Mesodermal cell (in vitro differentiated cells): ENCODE results near the gene ANXA3.
A peak's percentile ranks its signal among the peaks of the same experiment; 100 is the strongest.
"Not testable (repeated sequence)": the region's sequence is repeated elsewhere in the genome, so short reads cannot be mapped to it uniquely, and the experiment has no call there.

ENCODE experiments used
- H3K27ac ChIP-seq: 2 replicates; pipeline ENCODE4 v1.7.0; 2013; ENCODE audit warnings: mild to moderate bottlenecking, low read depth, low read length, moderate library complexity; ENCODE audit not compliant: severe bottlenecking
- H3K36me3 ChIP-seq: 2 replicates; pipeline ENCODE4 v1.7.1; 2013; ENCODE audit warnings: mild to moderate bottlenecking, low read length, moderate library complexity; ENCODE audit not compliant: control insufficient read depth, insufficient read depth
- H3K4me1 ChIP-seq: one replicate; pipeline ENCODE4 v1.7.1; 2013; ENCODE audit warnings: mild to moderate bottlenecking, low read length; ENCODE audit not compliant: insufficient read depth, control insufficient read depth, poor library complexity, severe bottlenecking
- H3K4me3 ChIP-seq: 2 replicates; pipeline ENCODE4 v1.7.0; 2013; ENCODE audit warnings: low read length, control low read depth, mild to moderate bottlenecking; ENCODE audit not compliant: insufficient read depth, poor library complexity, severe bottlenecking; ENCODE audit errors: extremely low read depth
- H3K9me3 ChIP-seq: 2 replicates; pipeline ENCODE4 v1.7.1; 2013; ENCODE audit warnings: mild to moderate bottlenecking, low read length, moderate library complexity; ENCODE audit not compliant: control insufficient read depth
- WGBS, 2 experiments: methylation state at CpG; one replicate each; pipeline ENCODE4 v1.1.5; 2013; ENCODE audit warnings: missing lambda C conversion rate in 2 of 2; ENCODE audit not compliant: insufficient coverage in 2 of 2; 5-methylcytosine and 5-hydroxymethylcytosine counted together

Gene ANXA3

DNA sequence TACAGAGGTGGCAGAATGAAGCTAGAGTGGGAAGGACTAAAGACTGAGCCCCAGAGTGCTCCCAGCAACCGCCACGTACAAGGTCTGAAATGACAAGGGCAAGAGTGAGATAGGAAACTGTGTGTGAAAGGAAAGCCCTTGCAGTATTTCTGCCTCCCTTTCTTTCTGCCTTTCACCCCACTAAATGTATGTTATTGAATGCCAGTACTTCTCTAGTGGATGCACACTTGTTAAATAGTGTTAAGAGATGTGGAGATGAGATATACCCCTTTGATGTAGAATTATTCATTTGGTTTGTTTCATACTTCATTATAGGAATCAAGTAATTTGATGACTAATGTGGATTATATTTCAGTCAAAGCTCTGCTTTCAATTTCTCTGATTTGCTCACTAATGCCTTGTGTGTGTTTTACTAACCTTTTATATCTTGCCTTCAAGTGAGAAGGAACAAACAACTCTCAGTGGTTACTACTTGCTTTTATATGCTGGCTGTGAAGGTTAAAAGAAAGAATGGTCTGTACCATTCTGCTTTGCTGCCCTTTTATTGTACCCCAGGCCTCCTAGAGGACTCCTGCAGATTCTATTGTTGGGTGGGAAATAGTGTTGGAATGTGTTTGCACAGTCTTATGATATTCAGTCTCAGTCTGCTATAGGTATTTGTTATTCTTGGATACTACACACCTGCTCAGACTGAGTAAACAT, 8.0 kb upstream of the ANXA3 start:
- H3K9me3 ChIP-seq = no peaks in the 10 kb centered on the region
- no peaks in the 10 kb centered on the region for H3K4me1 ChIP-seq
- H3K4me3 ChIP-seq = no peak overlapping the region
- WGBS, 2 experiments = 92 to 100% methylated on average over 2 of the region's 2 CpGs
- peaks cover 16% of the 10 kb centered on the region for H3K36me3 ChIP-seq
- no peak overlapping the region for H3K27ac ChIP-seq

DNA sequence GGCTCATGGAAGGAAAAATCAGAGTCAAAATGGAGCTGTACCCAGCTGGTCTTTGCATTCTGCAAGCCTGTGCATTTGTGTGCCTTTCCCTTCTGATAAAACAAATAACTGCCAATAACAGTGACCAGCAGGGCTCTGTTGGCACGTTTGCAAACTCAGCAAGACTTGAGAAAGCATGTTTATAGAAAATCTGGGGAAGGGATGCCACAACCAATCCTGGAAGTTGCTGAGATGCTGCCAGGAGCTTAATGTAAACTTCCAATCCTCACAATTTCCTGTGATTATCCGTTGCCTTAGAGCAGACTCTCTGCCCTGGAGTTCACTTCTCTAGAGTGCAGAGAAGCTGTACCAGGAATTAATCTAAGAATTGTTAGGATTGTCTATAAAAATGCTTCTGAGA, 6.9 kb upstream of the ANXA3 start:
- WGBS, 2 experiments = 33 to 44% methylated on average over 1 of the region's 2 CpGs
- H3K4me1 ChIP-seq = no peaks in the 10 kb centered on the region
- peaks cover 16% of the 10 kb centered on the region for H3K36me3 ChIP-seq
- no peak overlapping the region for H3K4me3 ChIP-seq
- no peak overlapping the region for H3K27ac ChIP-seq
- H3K9me3 ChIP-seq = no peaks in the 10 kb centered on the region

DNA sequence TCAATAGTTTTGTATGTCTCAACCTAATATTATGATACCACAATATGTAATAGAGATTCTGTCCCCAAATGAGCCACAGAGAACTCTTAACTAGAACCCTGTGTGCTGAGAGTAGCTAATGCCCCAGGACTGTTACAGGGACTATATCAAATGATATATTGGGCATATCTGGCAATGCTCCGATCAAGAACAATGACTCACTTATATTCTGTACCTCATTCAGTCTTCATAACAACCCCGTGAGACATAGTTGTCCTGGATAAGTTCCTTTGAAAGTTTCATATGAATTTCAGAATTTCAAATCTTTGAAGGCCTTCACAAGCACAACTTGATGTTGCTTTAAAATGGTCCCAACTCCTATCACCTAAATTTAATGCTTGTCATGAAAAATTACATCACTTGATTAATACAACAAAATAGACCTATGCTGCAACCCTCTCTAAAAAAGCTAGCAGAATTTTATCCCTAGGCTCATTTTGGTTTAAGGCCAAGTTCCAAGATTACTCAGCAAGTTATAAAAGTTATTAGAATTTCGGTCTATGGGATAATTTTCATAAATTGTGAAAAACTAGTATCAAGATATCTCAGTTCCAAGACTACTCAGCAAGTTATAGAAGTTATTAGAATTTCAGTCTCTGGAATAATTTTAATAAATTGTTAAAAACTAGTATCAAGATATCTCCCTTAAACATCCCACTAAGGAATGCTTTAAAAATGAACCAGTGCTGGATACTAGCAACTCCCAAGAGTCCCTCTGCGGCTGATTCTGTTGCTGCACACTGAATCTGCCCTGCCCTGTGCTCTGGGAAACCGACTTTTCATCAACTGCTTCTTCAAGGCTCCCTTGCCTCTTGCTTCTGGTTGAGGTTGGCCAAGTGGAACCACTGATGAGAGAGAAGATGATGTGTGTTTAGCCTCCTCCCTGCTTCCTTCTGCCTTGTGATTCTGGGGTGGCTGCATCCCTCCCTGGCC, 6.0 kb upstream of the ANXA3 start:
- no peak overlapping the region for H3K27ac ChIP-seq
- 90 to 95% methylated on average over 2 to 3 of the region's 5 CpGs for WGBS, 2 experiments
- peaks cover under 1% of the 10 kb centered on the region for H3K4me1 ChIP-seq
- no peak overlapping the region for H3K4me3 ChIP-seq
- no peaks in the 10 kb centered on the region for H3K9me3 ChIP-seq
- peaks cover 12% of the 10 kb centered on the region for H3K36me3 ChIP-seq

DNA sequence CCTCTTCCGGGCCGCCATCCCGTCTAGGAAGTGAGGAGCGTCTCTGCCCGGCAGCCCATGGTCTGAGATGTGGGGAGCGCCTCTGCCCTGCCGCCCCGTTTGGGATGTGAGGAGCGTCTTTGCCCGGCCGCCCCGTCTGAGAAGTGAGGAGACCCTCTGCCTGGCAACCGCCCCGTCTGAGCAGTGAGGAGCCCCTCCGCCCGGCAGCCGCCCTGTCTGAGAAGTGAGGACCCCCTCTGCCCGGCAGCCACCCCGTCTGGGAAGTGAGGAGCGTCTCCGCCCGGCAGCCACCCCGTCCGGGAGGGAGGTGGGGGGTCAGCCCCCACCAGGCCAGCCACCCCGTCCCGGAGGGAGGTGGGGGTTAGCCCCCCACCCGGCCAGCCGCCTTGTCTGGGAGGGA, 3.7 kb upstream of the ANXA3 start:
- H3K4me1 ChIP-seq = peaks cover 19% of the 10 kb centered on the region
- not testable (repeated sequence) for H3K27ac ChIP-seq, H3K4me3 ChIP-seq, H3K36me3 ChIP-seq, H3K9me3 ChIP-seq
- 84 to 97% methylated on average over 5 to 16 of the region's 28 CpGs for WGBS, 2 experiments

DNA sequence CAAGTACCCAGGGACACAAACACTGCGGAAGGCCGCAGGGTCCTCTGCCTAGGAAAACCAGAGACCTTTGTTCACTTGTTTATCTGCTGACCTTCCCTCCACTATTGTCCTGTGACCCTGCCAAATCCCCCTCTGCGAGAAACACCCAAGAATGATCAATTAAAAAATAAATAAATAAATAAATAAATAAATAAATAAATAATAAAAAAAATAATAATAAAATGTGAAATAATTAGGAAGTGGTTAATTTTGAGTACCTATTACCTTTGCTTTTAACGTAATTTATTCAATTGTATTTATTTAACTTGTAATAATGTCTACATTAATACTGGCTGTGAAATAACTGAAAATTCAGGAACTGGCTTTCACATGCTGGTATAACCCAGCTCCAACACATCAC, 2.7 kb upstream of the ANXA3 start:
- WGBS, 2 experiments = no CpG with 5 or more reads among the region's 4 CpGs
- H3K4me1 ChIP-seq = peaks cover 23% of the 10 kb centered on the region
- H3K36me3 ChIP-seq = not testable (repeated sequence)

DNA sequence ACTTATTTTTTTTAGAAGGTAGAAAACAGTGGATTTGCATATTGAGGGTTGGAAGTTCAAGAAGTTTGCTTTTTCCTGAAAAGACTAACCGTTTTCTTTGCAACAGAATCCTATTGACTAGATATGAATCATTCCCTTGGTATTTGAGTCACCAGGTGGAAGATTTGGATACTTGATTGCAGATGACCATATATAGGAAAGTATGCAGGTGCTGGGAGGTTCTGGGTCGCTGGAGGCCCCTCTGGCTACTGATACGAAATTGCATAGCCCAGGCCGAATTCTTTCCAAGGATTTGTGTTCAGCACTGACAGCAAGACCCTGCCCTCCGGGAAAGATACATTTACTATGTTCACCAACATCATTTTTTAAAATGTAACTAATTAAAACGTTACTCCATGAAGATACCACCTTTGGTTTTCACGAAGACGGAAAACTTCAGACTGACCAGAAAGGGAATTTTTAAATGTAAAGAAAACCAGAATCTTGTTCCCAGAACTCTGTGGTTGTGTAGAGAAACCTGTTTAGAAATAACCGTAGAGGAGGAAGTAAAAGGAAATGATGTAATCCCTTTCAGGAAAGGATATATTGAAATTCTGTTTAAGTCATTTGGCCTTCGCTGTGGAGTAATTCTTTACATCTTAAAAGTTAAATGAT, 946 bp downstream of the ANXA3 start:
- 15 to 57% methylated on average over 3 to 7 of the region's 10 CpGs for WGBS, 2 experiments
- Histone ChIP-seq H3K4me3 (peak overlapping the region; percentile 63), H3K4me1 (peaks cover 29% of the 10 kb centered on the region), H3K36me3 (peaks cover 16% of the 10 kb centered on the region), H3K9me3 (no peaks in the 10 kb centered on the region), H3K27ac (peak overlapping the region; percentile 80)

More for the DNA sequence above, 2.7 kb upstream of the ANXA3 start:
- not testable (repeated sequence) for H3K9me3 ChIP-seq, H3K4me3 ChIP-seq, H3K27ac ChIP-seq

DNA sequence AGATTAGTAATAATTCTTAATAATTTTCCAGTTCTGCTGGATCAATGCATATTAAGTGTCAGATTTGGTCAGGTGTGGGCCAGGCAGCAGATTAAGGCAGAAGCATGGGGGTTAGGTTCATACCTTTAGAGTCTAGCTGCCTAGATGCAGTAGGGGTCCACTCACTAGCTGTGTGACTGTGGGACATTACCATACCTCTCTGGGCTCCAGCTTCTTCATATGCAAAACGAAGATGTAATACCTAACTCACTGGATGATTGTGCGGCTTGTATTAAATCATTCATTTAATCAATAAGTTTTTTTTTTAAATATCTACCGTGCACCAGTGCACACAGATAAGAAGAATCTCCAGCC, 1.4 kb downstream of the ANXA3 start:
- Histone ChIP-seq H3K36me3 (peaks cover 20% of the 10 kb centered on the region), H3K9me3 (no peaks in the 10 kb centered on the region), H3K4me1 (peaks cover 33% of the 10 kb centered on the region), H3K27ac (no peak overlapping the region), H3K4me3 (no peak overlapping the region)
- no CpG with 5 or more reads among the region's 3 CpGs for WGBS, 2 experiments

DNA sequence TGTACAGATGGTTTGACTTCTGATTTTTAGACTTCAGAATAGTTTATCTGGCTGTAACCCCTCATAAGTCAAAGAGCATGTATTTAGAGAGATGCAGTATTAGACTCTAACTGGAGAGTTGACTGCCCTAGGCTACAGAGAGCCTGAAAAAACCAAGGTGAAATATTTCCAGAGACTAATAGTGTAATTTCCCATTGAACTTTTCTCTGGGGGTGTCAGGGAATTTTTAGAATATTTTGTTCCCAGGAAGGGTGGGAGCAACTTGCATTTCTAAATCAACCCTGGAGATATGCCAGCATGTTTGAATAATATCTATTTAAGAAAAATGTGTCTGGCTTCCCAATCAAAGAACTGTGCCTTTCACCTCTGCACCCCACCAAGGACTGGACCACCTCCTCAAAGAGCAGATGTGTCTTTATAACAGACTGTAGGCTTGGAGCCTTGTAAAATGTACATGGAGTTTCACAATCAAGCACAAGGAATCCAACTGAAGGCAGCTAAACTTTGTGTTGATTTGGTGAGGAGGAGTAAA, 2.0 kb downstream of the ANXA3 start:
- Histone ChIP-seq H3K36me3 (peaks cover 20% of the 10 kb centered on the region), H3K4me1 (peaks cover 33% of the 10 kb centered on the region), H3K27ac (no peak overlapping the region), H3K9me3 (no peaks in the 10 kb centered on the region), H3K4me3 (no peak overlapping the region)

DNA sequence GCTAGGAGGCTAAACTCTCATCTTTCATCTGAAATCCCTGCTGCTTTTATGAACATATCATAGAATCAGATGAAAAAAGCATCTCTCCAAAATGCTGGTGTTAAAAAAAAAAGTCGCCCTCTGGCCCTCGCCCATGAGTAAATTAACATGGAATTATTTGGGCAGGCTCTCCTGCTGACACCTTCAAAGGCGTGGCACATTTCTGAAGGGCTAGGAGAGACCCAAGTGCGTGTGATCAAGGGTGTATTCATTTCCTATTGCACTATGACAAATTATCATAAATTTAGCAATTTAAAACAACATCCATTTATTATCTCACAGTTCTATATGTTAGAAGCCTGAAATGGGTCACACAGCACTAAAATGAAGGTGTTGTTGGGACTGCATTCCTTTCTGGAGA, 5.1 kb downstream of the ANXA3 start:
- Histone ChIP-seq H3K9me3 (no peaks in the 10 kb centered on the region), H3K27ac (no peak overlapping the region), H3K36me3 (peaks cover 20% of the 10 kb centered on the region), H3K4me3 (no peak overlapping the region), H3K4me1 (peaks cover 43% of the 10 kb centered on the region)
- WGBS, 2 experiments = 80 to 100% methylated on average over 1 to 2 of the region's 4 CpGs

DNA sequence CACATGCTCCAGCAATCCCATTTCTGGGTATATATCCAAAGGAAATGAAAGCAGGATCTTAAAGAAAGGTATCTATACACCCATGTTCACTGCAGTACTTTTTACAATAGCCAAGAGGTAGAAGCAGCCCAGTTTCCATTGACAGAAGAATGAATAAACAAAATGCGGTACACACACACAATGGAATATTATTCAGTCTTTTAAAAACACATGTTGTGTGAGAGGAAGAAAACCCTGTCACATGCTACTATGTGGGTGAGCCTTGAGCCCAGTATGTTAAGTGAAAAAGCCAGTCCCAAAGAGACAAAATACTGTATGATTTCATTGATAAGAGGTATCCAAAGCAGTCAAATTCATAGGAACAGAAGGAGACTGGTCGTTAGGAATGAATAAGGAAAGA, 6.3 kb downstream of the ANXA3 start:
- Histone ChIP-seq H3K9me3 (no peaks in the 10 kb centered on the region), H3K4me1 (peaks cover 42% of the 10 kb centered on the region), H3K4me3 (no peak overlapping the region), H3K36me3 (peaks cover 20% of the 10 kb centered on the region), H3K27ac (no peak overlapping the region)
- WGBS, 2 experiments = 100% methylated on average over 2 of the region's 2 CpGs; no CpG with 5 or more reads in 1 of the 2 experiments
